ENCODE results near the gene FAM171A2.
"Not testable (repeated sequence)": the region's sequence is repeated elsewhere in the genome, so short reads cannot be mapped to it uniquely, and the experiment has no call there.

FAM171A2 gene

DNA sequence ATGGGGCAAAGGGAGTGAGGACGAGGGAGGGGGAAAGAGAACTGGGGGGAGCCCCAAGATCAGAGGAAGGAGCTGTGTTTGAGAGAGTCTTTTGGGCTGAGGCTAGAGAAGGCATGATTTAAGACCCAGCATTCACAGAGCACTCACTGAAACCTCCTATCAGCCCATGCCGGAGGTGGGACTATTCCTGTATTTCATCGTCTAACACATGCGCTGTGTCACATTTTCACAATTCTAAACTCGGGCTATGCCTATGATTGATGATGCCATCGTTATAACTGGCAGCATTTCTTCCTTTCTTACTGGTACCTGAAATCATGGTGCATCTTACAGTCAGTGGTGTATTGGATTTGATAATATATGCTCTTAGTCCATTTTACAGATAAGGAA is 3.5 kb downstream of the FAM171A2 start:
- no peak for DNase-seq

DNA sequence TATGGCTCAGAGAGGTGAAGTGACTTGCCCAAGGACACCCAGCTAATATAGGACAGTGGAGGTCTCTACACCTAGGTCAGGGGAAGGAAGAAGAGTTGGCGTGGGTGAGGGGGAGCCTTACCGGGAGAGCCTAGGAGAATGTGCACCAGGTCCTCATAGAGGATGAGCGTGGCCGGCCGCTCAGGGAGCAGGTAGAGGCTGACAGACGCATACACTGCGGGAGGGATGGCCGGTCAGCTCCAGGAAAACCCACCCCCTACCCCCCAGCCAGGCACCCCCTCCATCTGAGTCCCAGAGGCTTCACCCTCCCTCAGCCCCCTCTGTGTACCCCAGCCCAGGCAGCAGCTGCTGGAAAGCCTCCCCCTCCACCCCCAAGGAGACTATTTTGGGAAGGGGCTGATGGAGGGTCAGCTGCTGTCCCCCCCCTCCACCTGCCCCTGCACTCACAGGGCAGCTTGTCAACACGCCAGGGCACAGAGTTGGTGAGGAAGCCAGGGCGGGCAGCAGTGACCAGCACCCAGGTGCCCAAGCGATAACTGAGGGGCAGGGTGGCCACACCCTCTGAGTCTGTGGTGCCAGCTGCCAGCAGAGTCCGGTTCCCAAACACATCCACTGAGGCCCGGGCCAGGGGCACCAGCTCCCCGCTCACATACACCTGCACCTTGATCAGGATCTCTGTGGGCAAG is 4.1 kb downstream of the FAM171A2 start:
- no peak for DNase-seq

DNA sequence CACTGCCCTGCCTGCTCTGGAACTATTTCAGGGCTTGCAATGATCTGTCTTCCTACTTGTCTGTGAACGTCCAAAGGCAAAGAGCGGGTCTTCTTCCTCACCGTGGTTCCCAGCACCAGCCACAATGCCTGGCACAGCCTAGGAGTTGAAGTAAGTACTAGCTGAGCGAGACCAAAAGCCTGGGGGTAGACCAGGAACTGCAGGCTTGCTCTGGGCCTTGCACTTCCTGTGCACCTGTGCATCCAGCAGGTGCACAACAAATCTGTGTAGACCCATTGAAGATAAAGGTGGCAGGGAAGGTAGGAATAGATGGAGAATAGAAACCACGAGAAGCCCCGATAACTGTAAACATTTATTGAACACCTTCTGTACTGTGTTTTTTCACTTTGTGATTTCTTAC is 4.6 kb downstream of the FAM171A2 start:
- DNase-seq: no peak

DNA sequence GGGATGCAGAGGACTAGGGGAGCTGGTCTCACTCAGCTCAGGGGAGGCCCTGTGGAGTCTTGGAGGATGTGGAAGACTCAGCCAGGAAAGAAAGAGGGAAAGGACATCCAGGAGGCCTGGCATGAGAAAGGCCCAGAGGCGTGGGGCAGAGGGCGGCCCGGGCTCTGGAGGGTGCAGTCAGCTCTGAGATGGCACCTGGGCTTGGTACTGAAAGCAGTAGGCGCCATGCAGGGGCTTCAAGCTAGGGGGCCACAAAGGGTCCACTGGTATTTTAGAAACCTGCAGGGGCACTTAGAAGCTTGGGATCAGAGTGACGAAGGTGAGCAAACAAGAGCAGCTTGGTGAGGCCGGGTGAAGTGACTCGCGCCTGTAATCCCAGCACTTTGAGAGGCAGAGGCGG is 5.6 kb downstream of the FAM171A2 start:
- no peak for DNase-seq

DNA sequence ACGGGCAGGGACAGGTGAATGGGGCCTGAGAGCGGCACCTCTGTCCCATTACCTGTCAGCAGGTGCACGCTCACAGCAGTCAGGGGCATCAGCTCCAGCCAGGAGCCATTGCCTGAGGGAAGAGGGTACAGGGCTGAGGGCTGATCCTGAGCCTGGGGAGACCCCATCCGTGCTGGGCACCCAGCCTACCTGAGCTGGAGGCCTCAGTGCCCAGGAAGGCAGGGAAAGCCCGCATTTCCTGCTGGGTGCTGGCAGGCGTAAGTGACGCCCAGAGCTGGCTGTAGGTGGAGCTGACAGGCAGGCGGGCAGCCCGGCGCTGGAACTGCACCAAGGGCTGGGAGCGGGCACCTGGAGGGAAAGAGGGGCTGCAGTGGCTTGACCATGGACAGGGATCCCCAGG is 7.4 kb downstream of the FAM171A2 start:
- no peak for DNase-seq

DNA sequence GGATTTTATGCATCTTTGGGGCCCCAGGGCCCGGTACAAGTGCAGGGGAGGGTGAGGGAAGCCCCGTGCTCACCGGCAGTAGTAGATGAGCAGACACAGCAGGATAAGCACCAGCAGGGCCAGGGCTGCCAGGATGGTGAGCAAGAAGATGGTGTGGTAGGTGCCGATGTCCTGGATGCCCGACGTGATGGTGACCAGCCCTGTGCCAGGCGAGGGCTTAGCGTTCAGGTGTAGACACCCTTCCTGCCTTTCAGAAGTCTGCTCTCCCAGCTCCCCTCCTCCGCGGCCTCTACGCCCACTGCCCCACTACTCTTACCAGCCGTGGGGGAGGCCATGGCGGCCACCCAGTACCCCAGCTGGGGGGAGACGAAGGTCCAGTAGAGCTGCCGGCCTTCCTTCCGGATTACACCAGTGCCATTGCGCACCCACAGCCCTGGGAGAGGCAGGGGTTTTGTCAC is 8.0 kb downstream of the FAM171A2 start:
- no peak for DNase-seq

DNA sequence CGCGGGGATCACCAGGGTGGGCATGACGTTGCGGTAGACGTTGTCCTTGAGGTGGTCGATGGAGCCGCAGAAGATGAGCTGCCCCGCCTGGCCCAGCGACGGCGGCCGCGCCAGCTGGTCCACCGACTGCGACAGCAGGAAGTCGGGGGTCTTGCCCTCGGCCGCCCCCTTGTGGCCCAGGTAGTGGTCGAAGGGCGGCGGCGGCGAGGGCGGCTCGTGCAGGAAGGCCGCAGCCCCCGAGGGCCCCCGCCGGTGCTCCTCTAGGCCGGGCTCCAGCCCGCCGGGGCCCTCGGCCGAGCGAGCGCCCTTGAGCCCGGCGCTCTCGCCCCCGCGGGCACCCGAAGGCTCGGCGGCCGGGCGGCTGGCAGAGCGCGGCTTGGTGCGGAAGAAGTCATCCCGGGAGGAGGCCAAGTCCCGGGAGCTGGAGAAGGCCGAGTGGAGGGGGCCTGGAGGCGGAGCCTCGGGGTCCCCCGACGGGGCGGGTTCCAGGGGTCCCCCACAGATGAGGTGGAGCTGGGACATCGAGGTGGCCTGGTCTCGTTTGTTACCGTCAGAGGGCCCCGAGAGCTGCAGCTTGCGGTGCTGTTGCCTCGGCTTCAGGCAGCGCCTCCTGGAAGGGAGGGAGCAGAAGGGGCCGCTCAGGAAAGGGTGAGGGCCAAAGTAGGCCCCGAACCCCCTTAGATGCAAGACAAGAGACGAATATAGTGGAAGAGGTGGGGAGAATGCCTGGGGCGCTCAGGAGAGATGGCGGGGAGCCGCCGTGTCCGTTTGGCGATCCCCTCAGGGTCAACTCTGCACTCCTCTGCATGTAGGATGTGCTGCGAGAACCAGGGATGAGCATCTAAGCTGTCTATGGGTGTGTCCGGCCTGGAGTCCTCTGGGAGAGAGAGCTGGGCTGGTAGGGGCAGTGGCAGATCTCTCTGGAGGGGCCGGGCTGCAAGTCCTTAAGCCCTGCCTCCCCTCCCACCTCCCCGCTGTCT is 8.8 kb downstream of the FAM171A2 start:
- DNase-seq: no peak

DNA sequence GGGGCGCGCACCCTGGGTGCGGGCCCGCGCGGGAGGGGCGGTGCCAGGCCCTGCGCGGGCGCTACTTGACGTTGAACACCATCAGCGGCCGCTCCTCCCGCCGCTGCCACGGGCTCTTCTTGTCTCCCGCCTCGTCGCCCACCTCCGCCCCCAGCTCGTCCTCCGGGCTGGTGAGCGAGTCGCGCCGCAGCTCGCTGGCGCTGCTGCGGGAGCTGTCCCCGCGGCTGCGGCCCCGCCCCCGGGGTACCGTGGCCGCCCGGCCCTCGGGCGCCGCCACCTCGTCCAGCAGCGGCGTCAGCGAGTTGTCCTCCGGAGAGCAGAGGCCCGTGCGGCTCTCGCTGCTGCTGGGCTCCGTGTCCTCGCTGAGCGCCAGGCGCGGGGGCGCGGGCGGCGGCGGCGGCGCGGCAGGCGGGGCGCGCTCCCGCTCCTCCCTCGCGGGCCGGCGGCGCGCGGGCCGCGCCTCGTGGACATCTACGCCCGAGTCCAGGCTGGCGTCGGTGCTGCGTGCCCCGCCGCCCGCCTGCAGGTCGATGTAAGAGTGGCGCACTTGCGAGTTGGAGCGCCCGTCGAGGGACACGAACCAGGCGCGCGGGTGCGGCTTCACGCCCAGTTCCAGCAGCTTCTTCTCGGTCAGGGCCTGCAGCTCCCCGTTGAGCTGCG is 9.9 kb downstream of the FAM171A2 start:
- DNase-seq: no peak

DNA sequence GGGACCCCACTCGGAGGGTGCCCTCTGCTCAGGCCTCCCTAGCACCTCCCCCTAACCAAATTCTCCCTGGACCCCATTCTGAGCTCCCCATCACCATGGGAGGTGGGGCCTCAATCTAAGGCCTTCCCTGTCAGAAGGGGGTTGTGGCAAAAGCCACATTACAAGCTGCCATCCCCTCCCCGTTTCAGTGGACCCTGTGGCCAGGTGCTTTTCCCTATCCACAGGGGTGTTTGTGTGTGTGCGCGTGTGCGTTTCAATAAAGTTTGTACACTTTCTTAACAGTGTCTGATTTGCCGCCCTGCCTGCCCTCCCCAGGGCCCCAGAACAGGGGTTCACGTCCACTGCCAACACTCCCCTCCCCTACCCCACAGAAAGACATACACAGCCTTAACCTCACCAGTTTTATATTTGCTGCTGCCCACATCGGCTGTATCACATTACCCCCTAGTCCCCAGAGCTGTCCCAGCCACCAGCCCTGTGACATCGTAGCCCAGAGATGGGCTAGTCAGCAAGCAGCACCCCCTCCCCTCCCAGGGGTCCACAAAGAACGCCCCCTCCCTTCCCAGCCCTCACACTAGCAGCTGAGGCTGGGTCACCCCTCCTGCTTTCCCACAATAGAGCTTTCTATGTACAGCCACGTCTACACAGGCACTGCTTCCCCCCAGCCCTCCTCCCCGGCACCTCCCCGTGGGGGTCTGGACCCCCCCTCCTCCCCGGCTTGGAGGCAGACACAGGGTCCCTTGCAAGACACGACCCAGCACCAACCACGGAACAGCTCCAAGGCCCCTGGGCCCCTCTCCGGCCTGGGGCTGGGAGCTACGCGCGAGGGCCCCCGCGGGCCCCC is 10.6 kb downstream of the FAM171A2 start:
- no peak for DNase-seq

DNA sequence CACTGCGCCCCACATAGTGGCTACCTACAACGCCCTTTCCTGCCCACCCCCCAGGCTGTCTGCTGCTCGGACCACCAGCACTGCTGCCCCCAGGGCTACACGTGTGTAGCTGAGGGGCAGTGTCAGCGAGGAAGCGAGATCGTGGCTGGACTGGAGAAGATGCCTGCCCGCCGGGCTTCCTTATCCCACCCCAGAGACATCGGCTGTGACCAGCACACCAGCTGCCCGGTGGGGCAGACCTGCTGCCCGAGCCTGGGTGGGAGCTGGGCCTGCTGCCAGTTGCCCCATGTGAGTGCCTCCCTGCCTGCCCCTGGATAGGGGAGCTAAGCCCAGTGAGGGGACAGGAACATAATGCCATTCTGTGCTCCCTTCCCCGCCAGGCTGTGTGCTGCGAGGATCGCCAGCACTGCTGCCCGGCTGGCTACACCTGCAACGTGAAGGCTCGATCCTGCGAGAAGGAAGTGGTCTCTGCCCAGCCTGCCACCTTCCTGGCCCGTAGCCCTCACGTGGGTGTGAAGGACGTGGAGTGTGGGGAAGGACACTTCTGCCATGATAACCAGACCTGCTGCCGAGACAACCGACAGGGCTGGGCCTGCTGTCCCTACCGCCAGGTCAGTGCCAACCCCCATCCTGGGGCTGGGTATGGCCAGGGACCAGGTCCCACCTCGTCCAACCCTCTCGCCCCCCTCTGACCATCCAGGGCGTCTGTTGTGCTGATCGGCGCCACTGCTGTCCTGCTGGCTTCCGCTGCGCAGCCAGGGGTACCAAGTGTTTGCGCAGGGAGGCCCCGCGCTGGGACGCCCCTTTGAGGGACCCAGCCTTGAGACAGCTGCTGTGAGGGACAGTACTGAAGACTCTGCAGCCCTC is 11.5 kb downstream of the FAM171A2 start:
- DNase-seq: no peak

DNA sequence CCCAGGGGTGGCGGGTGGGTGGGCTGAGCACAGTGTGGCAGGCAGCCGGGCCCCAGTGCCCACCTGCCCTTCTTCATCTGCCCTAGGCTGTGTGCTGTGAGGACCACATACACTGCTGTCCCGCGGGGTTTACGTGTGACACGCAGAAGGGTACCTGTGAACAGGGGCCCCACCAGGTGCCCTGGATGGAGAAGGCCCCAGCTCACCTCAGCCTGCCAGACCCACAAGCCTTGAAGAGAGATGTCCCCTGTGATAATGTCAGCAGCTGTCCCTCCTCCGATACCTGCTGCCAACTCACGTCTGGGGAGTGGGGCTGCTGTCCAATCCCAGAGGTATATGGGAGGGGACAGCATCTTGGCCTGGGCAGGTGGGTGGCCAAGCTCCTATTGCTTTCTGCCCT is 12.2 kb downstream of the FAM171A2 start:
- DNase-seq: no peak

DNA sequence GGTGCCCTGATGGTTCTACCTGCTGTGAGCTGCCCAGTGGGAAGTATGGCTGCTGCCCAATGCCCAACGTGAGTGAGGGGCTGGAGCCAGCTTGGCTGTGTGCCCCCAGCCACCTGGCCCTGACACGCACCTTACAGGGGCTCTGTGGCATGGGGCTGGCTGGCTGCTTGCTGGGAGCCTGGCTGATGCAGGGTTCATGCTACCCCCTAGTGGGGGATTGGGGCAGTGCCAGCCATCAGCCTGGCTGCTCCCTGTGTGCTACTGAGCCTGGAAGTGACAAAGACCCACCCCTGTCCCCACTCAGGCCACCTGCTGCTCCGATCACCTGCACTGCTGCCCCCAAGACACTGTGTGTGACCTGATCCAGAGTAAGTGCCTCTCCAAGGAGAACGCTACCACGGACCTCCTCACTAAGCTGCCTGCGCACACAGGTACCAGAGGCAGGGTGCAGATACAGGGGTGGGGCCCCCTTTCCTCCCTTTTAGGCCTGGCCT is 12.9 kb downstream of the FAM171A2 start:
- peak; percentile 40 for DNase-seq

DNA sequence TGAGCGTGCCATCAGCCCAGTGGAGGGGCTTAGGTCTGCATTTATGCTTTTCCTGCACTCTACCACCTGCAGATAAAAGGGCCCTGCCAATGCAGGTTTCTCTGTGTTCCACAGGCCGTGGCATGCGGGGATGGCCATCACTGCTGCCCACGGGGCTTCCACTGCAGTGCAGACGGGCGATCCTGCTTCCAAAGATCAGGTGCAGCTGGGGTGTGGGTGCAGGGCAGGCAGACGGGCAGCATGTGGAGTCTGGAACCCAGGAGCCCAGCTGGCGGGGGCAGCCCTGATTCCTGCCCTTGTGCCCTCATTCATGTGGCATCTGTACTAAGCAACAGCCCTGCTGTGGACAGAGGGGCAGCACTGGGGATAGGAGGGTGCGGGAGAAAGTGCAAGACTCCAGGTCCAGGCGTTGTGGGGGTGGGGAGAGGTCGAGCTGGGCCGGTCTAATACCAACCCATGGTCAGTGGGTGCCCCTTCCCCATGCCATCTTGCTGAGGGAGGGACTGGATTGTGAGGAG is 14.0 kb downstream of the FAM171A2 start:
- no peak for DNase-seq

DNA sequence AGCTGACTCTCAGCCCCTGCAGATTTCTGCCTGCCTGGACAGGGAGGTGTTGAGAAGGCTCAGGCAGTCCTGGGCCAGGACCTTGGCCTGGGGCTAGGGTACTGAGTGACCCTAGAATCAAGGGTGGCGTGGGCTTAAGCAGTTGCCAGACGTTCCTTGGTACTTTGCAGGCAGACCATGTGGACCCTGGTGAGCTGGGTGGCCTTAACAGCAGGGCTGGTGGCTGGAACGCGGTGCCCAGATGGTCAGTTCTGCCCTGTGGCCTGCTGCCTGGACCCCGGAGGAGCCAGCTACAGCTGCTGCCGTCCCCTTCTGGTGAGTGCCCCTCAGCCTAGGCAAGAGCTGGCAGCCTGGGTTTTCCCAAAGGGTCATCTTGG is 14.7 kb downstream of the FAM171A2 start:
- no peak for DNase-seq

DNA sequence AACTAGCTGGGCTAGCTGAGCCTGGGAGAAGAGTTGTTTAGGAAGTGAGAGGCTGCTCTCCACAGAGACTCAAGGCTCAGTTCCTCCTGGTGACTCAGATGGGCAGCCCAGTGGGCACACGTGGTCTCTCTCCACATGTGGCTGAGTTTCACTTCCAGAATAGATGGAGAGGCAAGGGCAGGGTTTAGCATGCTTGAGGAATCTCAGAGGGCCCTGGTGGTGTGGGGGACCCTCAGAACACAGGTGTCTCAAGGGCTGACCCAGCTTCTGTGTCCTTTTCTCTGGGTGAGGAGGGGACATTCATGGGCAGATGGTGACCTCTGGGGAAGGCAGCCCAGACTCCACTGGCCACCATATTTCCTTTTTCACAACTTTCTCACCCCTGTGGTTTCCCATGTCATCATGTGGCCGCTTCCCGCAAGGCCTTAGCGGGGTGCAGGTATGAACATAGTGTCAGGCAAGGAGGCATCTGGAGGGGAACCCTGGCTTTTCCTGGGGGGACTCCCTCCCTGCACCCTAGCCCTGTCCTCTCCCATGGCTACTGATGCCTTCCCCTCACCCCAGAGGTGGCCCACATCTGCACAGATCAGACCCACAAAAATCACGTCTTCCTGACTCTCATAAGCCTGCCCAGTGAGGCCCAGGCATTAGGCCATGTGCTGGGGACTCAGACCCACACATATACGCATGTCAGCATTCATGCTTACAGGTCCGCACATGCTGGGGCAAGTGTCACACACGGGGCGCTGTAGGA is 15.2 kb downstream of the FAM171A2 start:
- no peak for DNase-seq

DNA sequence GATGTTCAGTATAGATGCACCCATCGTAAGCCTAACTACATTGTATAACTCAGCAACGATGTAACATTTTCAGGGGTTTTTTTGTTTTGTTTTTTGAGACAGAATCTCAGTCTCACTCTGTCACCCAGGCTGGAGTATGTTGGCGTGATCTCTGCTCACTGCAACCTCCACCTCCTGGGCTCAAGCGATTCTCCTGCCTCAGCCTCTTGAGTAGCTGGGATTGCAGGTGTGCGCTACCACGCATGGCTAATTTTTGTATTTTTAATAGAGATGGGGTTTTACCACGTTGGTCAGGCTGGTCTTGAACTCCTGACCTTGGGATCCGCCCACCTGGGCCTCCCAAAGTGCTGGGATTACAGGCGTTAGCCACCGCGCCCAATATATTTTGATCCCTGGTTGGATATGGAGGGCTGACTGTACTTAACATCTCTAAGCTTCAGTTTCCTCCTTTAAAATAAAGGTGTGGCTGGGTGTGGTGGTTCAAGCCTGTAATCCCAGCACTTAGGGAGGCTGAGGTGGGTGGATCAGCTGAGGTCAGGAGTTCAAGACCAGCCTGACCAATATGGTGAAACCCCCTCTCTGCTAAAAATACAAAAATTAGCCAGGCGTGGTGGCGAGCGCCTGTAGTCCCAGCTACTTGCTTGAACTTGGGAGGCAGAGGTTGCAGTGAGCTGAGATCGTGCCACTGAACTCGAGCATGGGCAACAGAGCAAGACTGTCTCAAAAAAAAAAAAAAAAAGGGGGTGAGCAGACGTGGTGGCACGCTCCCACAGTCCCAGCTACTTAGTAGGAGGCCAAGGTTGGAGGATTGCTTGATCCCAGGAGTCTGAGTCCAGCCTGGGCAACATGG is 16.2 kb downstream of the FAM171A2 start:
- DNase-seq: not testable (repeated sequence)

DNA sequence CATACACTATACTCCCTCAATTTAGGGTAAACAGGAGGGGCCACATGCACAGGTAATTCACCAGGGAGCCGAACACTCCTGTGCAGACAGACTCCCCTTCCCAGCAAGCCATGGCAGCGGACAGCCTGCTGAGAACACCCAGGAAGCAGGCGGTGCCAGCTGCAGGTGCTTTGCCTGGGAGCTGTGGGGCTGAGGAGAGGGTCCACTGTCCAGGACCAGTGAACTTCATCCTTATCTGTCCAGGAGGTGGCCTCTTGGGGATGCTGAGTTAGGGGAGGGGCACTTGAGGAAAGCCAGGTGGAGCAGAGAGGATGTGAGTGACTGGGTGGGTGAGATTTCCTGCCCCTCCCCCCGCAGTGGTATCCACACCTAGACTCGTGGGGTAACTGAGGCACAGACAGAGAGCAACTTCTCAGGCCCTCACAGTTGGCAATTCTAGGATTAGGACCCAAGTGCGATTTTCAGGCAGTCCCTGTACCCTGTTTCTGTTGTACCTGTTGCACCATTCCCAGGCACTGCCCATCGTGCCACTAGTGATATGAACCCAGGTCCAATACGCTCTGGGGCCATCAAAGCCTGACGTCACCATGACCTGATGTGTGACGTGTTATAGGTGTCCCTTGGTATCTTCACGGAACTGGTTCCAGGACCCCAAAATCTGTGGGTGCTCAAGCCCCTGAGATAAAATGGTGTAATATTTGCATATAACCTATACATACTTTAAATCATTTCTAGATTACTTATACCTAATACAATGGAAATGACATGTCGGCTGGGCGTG is 17.4 kb downstream of the FAM171A2 start:
- no peak for DNase-seq

DNA sequence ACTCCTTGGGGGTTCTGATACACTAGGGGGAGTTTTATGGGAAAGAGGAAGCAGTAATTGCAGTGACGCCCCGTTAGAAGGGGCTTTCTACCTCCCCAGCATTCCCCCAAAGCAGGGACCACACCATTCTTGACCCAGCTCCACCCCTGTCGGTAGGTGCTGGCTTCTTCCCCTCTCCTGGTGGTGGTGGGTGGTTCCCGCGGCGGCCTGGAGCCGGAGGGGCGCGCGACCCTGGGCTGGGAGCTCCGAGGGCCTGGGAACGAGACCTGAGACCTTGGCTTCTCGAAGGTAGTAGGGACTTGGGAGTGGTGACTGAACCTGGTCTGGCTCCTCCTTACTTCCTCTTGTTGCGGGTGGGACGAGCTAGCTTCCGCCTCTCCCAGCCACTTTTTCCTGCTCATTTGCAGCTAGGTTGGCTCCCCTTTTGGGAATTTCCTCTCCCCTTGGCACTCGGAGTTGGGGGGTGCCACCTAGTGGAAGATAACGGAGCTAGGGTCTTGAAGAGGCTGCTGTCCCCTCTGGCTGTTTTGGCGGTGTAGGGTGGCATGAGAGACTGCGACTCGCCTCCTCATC is 18.1 kb downstream of the FAM171A2 start:
- DNase-seq: peak; percentile 69
